SJSA1 (cell line): ENCODE data around the gene KCNA10. TPM values are rescaled to one million over a fixed set of nuclear protein-coding genes. Genes with fewer than 3 reads are reported as not detected.
A peak's percentile ranks its signal among the peaks of the same experiment; 100 is the strongest.

Experiments
- DNase-seq, 2 experiments: peaks; one replicate each; pipeline ENCODE4 v3.0.0-alpha.2; 2015 to 2020; ENCODE audit warnings: low spot score in 2 of 2, low read depth in 1 of 2
- H3K27ac ChIP-seq: fragments of 250-450 bp; sonication (Bioruptor Pico); 2 replicates; pipeline ENCODE4 v1.5.1; 2020; ENCODE audit warnings: mild to moderate bottlenecking, moderate library complexity
- H3K27me3 ChIP-seq: fragments of 250-450 bp; sonication (Bioruptor Pico); replicated peaks from 2 replicates; pipeline ENCODE4 v1.5.1; 2020; ENCODE audit warnings: mild to moderate bottlenecking, moderate library complexity
- H3K36me3 ChIP-seq: fragments of 250-450 bp; sonication (Bioruptor Pico); 2 replicates; pipeline ENCODE4 v1.5.1; 2020; ENCODE audit warnings: mild to moderate bottlenecking
- H3K4me1 ChIP-seq: fragments of 250-450 bp; sonication (Bioruptor Pico); replicated peaks from 2 replicates; pipeline ENCODE4 v1.6.1; 2021; ENCODE audit warnings: mild to moderate bottlenecking
- H3K4me3 ChIP-seq: fragments of 250-450 bp; sonication (Bioruptor Pico); 2 replicates; pipeline ENCODE4 v1.5.1; 2020; ENCODE audit warnings: mild to moderate bottlenecking
- H3K9me3 ChIP-seq: fragments of 250-450 bp; sonication (Bioruptor Pico); replicated peaks from 2 replicates; pipeline ENCODE4 v1.5.1; 2020; ENCODE audit warnings: mild to moderate bottlenecking
- total RNA-seq: library from RNA; depleted of rRNA; stranded (reverse); fragments of >200 nt; shearing (Covaris generic); gene quantifications from 2 replicates; pipeline ENCODE4 v1.2.3, GENCODE V29; 2014; rRNA removed

The KCNA10 gene
- total RNA-seq, result not detected in 2 replicates

GRCh38 chr1:110519125-110519810 lies at the start of gene KCNA10:
TSS of gene KCNA10 (minus strand) at chr1:110519175. CDS start at chr1:110518787, 388 bp downstream.
- Histone ChIP-seq H3K36me3 (no peaks in the 10 kb centered on the region), H3K4me3 (no peak within 1 kb of the TSS)
- no peak for DNase-seq

GRCh38 chr1:110566836-110567235 lies 47.9 kb upstream of the KCNA10 start:
- H3K36me3 ChIP-seq, result no peaks in the 10 kb centered on the region
- DNase-seq, result no peak

More at GRCh38 chr1:110519125-110519810, at the start of gene KCNA10:
- Histone ChIP-seq H3K4me1 (no peaks in the 10 kb centered on the region), H3K9me3 (no peaks in the 10 kb centered on the region), H3K27ac (no peak within 1 kb of the TSS), H3K27me3 (peaks cover 4% of the 10 kb centered on the region; the same call in 1 of the 2 replicates)

GRCh38 chr1:110565565-110565964 lies 46.6 kb upstream of the KCNA10 start:
- Histone ChIP-seq H3K9me3 (no peaks in the 10 kb centered on the region), H3K36me3 (no peaks in the 10 kb centered on the region), H3K27me3 (peaks cover 22% of the 10 kb centered on the region; the same call in 1 of the 2 replicates), H3K27ac (no peak overlapping the region), H3K4me1 (no peaks in the 10 kb centered on the region), H3K4me3 (no peak overlapping the region)
- no peak for DNase-seq

More at GRCh38 chr1:110566836-110567235, 47.9 kb upstream of the KCNA10 start:
- H3K27me3 ChIP-seq, result peaks cover 22% of the 10 kb centered on the region; the same call in 1 of the 2 replicates
- no peak overlapping the region for H3K4me3 ChIP-seq
- H3K9me3 ChIP-seq, result no peaks in the 10 kb centered on the region
- H3K27ac ChIP-seq, result no peak overlapping the region
- no peaks in the 10 kb centered on the region for H3K4me1 ChIP-seq

- Histone ChIP-seq H3K27me3 (peaks cover 13% of the 10 kb centered on the region; the same call in 1 of the 2 replicates), H3K9me3 (no peaks in the 10 kb centered on the region), H3K27ac (no peak overlapping the region), H3K36me3 (no peaks in the 10 kb centered on the region), H3K4me3 (no peak overlapping the region), H3K4me1 (no peaks in the 10 kb centered on the region)
- DNase-seq, result no peak
Measured at GRCh38 chr1:110563089-110563488, 44.1 kb upstream of the KCNA10 start.

- H3K9me3 ChIP-seq, result no peaks in the 10 kb centered on the region
- H3K4me3 ChIP-seq, result no peak overlapping the region
- H3K27me3 ChIP-seq, result peaks cover 18% of the 10 kb centered on the region
- no peak overlapping the region for H3K27ac ChIP-seq
- no peak for DNase-seq
- H3K36me3 ChIP-seq, result no peaks in the 10 kb centered on the region
- no peaks in the 10 kb centered on the region for H3K4me1 ChIP-seq
Measured at GRCh38 chr1:110561596-110561995, 42.6 kb upstream of the KCNA10 start.

GRCh38 chr1:110559157-110559556 lies 40.2 kb upstream of the KCNA10 start:
- no peak for DNase-seq
- Histone ChIP-seq H3K4me1 (peaks cover 4% of the 10 kb centered on the region), H3K4me3 (no peak overlapping the region), H3K27me3 (peaks cover 33% of the 10 kb centered on the region), H3K36me3 (no peaks in the 10 kb centered on the region), H3K27ac (no peak overlapping the region), H3K9me3 (peaks cover 3% of the 10 kb centered on the region; the same call in 1 of the 2 replicates)

- no peak for DNase-seq
- Histone ChIP-seq H3K27me3 (peaks cover 39% of the 10 kb centered on the region), H3K27ac (no peak overlapping the region), H3K4me1 (peaks cover 4% of the 10 kb centered on the region), H3K4me3 (no peak overlapping the region), H3K9me3 (peaks cover 3% of the 10 kb centered on the region; the same call in 1 of the 2 replicates), H3K36me3 (no peaks in the 10 kb centered on the region)
Measured at GRCh38 chr1:110557481-110557880, 38.5 kb upstream of the KCNA10 start.

GRCh38 chr1:110556471-110556807 lies 37.5 kb upstream of the KCNA10 start:
- Histone ChIP-seq H3K36me3 (no peaks in the 10 kb centered on the region), H3K27me3 (peaks cover 40% of the 10 kb centered on the region)
- DNase-seq, result no peak

GRCh38 chr1:110555807-110556470 lies 37.0 kb upstream of the KCNA10 start:
- Histone ChIP-seq H3K27ac (no peak overlapping the region), H3K27me3 (peaks cover 40% of the 10 kb centered on the region), H3K4me1 (peaks cover 4% of the 10 kb centered on the region), H3K9me3 (peaks cover 3% of the 10 kb centered on the region; the same call in 1 of the 2 replicates), H3K4me3 (no peak overlapping the region), H3K36me3 (no peaks in the 10 kb centered on the region)
- no peak for DNase-seq

More at GRCh38 chr1:110556471-110556807, 37.5 kb upstream of the KCNA10 start:
- H3K9me3 ChIP-seq, result peaks cover 3% of the 10 kb centered on the region; the same call in 1 of the 2 replicates
- H3K27ac ChIP-seq, result no peak overlapping the region
- peaks cover 4% of the 10 kb centered on the region for H3K4me1 ChIP-seq
- no peak overlapping the region for H3K4me3 ChIP-seq

- Histone ChIP-seq H3K9me3 (peaks cover 3% of the 10 kb centered on the region; the same call in 1 of the 2 replicates), H3K4me1 (peaks cover 4% of the 10 kb centered on the region), H3K27ac (no peak overlapping the region), H3K4me3 (no peak overlapping the region), H3K36me3 (no peaks in the 10 kb centered on the region), H3K27me3 (peaks cover 40% of the 10 kb centered on the region)
- peak in 1 of 2 experiments; percentile 28 for DNase-seq
Measured at GRCh38 chr1:110554871-110555801, 36.2 kb upstream of the KCNA10 start.

GRCh38 chr1:110551278-110551809 lies 32.4 kb upstream of the KCNA10 start:
- H3K9me3 ChIP-seq, result peaks cover 3% of the 10 kb centered on the region; the same call in 1 of the 2 replicates
- peaks cover 4% of the 10 kb centered on the region for H3K4me1 ChIP-seq
- peaks cover 30% of the 10 kb centered on the region for H3K27me3 ChIP-seq
- no peak overlapping the region for H3K4me3 ChIP-seq
- H3K27ac ChIP-seq, result no peak overlapping the region
- no peak for DNase-seq
- H3K36me3 ChIP-seq, result no peaks in the 10 kb centered on the region

- Histone ChIP-seq H3K4me3 (no peak overlapping the region), H3K27me3 (peaks cover 15% of the 10 kb centered on the region), H3K9me3 (no peaks in the 10 kb centered on the region), H3K27ac (no peak overlapping the region), H3K4me1 (no peaks in the 10 kb centered on the region), H3K36me3 (no peaks in the 10 kb centered on the region)
- no peak for DNase-seq
Measured at GRCh38 chr1:110549831-110550230, 30.9 kb upstream of the KCNA10 start.

- H3K4me1 ChIP-seq, result no peaks in the 10 kb centered on the region
- no peak overlapping the region for H3K27ac ChIP-seq
- no peak overlapping the region for H3K4me3 ChIP-seq
- no peaks in the 10 kb centered on the region for H3K9me3 ChIP-seq
- DNase-seq, result no peak
- H3K27me3 ChIP-seq, result peaks cover 7% of the 10 kb centered on the region; the same call in 1 of the 2 replicates
- no peaks in the 10 kb centered on the region for H3K36me3 ChIP-seq
Measured at GRCh38 chr1:110548381-110548780, 29.4 kb upstream of the KCNA10 start.
